Activated T-cell treated with anti-CD3 and anti-CD28 coated beads, Interleukin-2, amount 50 U/mL, for 4 hours (primary cell): ENCODE results near the gene FAM13A. TPM values are rescaled to one million over a fixed set of nuclear protein-coding genes. Genes with fewer than 3 reads are reported as not detected.
"Not testable (repeated sequence)": the region's sequence is repeated elsewhere in the genome, so short reads cannot be mapped to it uniquely, and the experiment has no call there.

ENCODE experiments used
- ATAC-seq, 2 donors: fragments of 200-7000 bp; cut with Tn5 transposase; one replicate each; pipeline ENCODE4 v1.10.0; 2021
- DNase-seq: peaks from one replicate; pipeline ENCODE4 v3.0.0-alpha.2; 2020
- H3K27me3 Mint-ChIP-seq: one replicate; pipeline ENCODE4 v1.8.0; 2021; ENCODE audit warnings: low read depth, mixed read lengths
- H3K36me3 Mint-ChIP-seq: one replicate; pipeline ENCODE4 v1.8.0; 2022; ENCODE audit warnings: mixed read lengths; ENCODE audit not compliant: insufficient read depth
- H3K4me1 Mint-ChIP-seq: one replicate; pipeline ENCODE4 v1.8.0; 2021; ENCODE audit warnings: low read depth, mixed read lengths
- H3K4me3 Mint-ChIP-seq: one replicate; pipeline ENCODE4 v1.8.0; 2021; ENCODE audit warnings: mild to moderate bottlenecking, moderate library complexity, mixed read lengths
- H3K9me3 Mint-ChIP-seq: one replicate; pipeline ENCODE4 v1.8.0; 2021; ENCODE audit warnings: mixed read lengths
- total RNA-seq, 3 donors: library from RNA; stranded (reverse); gene quantifications; one replicate each; pipeline ENCODE4 v1.2.1, GENCODE V29; 2021

FAM13A gene
- total RNA-seq, 3 donors from 2014 or later: 0.38 to 0.86 (median 0.63) TPM

DNA sequence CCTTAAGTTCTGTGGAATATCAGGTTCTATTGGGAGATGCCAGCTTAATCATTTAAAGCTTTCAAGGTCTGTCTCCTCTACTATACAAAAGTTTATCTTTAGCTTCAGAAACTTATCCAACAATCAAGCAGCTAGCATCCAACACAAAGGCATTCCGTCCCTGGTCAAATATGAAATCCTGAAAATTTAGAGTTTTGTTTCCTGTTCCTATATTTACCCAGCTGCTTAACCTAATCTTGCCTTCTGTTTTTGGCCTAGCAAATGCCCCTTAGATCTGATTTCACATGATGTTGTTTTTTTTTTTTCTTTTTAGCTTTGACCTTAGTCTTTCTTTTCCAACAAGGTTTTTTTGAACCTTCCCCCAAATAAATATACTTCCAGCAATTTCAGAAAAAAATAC lies 33.8 kb downstream of the FAM13A start:
- Mint-ChIP-seq H3K4me1 (peaks cover 2% of the 10 kb centered on the region), H3K4me3 (no peak overlapping the region), H3K36me3 (no peaks in the 10 kb centered on the region), H3K9me3 (no peaks in the 10 kb centered on the region), H3K27me3 (peaks cover 2% of the 10 kb centered on the region)
- DNase-seq (no peak), ATAC-seq (no peak)

- Mint-ChIP-seq H3K9me3 (no peaks in the 10 kb centered on the region), H3K36me3 (no peaks in the 10 kb centered on the region), H3K27me3 (peaks cover under 1% of the 10 kb centered on the region), H3K4me3 (no peak overlapping the region), H3K4me1 (peaks cover 2% of the 10 kb centered on the region)
- DNase-seq (no peak), ATAC-seq (no peak)
These were observed 34.4 kb downstream of the FAM13A start for GRCh38 chr4:89022426-89023128.

GRCh38 chr4:89021684-89022083 lies 35.3 kb downstream of the FAM13A start:
- ATAC-seq: no peak
- no peaks in the 10 kb centered on the region for H3K27me3 Mint-ChIP-seq
- peaks cover 2% of the 10 kb centered on the region for H3K4me1 Mint-ChIP-seq
- no peaks in the 10 kb centered on the region for H3K36me3 Mint-ChIP-seq
- H3K4me3 Mint-ChIP-seq: no peak overlapping the region
- no peaks in the 10 kb centered on the region for H3K9me3 Mint-ChIP-seq
- DNase-seq: no peak

GRCh38 chr4:89021062-89021461 lies 35.9 kb downstream of the FAM13A start:
- H3K9me3 Mint-ChIP-seq: no peaks in the 10 kb centered on the region
- H3K4me3 Mint-ChIP-seq: no peak overlapping the region
- ATAC-seq (no peak), DNase-seq (no peak)
- no peaks in the 10 kb centered on the region for H3K4me1 Mint-ChIP-seq
- no peaks in the 10 kb centered on the region for H3K36me3 Mint-ChIP-seq
- no peaks in the 10 kb centered on the region for H3K27me3 Mint-ChIP-seq

DNA sequence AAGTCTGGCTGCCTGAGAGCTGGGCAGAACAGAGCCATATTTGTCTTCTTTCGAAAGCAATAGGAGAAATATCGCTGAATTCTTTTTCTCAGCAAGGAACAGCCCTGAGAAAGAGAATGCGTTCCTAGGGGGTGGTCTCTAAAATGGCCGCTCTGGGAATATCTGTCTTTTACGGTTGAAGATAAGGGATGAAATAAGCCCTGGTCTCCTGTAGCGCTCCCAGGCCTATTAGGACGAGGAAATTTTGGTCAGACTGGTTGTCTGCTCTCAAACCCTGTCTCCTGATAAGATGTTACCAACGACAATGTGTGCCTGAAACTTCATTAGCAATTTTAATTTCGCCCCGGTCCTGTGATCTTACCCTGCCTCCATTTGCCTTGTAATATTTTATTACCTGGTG lies 42.1 kb downstream of the FAM13A start:
- H3K36me3 Mint-ChIP-seq, H3K4me3 Mint-ChIP-seq, H3K27me3 Mint-ChIP-seq, ATAC-seq, DNase-seq, H3K4me1 Mint-ChIP-seq, H3K9me3 Mint-ChIP-seq: not testable (repeated sequence)

DNA sequence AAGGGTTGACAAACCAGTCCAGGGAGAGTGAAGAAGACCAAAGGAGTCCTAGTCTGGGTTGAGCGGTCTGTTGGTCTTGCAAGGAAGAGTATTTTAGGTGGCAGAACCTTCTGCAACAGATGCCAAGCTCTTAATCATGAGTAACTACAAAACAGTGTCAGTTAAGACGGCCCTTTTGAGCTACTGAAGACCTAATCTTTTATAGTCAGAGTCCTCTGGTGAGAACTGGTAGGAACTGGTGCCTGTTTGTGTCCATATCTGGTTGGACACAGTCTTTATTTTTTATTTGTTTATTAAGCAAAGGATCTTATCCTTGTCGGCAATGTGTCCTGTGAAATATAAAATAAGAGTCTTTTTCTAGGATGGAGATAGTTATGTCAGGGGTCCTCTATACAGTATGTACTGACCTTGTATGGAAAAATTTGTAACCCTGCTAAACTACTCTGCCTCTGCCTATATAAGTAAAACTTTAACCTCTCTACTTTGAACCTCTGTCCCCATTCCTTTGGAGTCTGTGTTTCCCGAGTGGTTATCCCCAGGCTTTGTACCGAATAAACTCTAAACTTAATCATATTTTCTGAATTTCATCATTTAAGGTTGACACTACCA lies 47.1 kb downstream of the FAM13A start:
- peaks cover 10% of the 10 kb centered on the region for H3K9me3 Mint-ChIP-seq
- no peak for DNase-seq
- H3K4me3 Mint-ChIP-seq: no peak overlapping the region
- no peak for ATAC-seq
- H3K4me1 Mint-ChIP-seq: no peaks in the 10 kb centered on the region
- no peaks in the 10 kb centered on the region for H3K27me3 Mint-ChIP-seq
- no peaks in the 10 kb centered on the region for H3K36me3 Mint-ChIP-seq

- Mint-ChIP-seq H3K36me3 (no peaks in the 10 kb centered on the region), H3K9me3 (peaks cover 6% of the 10 kb centered on the region), H3K4me3 (no peak overlapping the region), H3K27me3 (no peaks in the 10 kb centered on the region), H3K4me1 (no peaks in the 10 kb centered on the region)
- no peak for ATAC-seq
- no peak for DNase-seq
These were observed 47.9 kb downstream of the FAM13A start for GRCh38 chr4:89009115-89009514.

DNA sequence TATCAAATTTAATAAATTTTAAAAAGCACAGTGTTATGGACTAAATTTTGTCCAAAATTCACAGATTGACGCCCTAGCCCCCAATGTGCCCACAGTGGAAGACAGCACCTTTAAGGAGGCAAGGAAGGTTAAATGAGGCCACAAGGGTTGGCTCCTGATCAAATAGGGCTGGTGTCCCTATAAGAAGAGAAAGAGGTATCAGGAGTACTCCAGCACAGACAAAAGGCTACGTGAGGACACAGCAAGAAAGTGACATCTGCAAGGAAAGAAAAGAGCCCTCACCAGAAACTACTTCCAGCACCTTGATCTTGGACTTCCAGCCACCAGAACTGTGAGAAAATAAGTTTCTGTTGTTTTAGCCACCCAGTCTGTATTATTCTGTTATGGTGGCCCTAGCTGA lies 48.8 kb downstream of the FAM13A start:
- Mint-ChIP-seq H3K4me1 (no peaks in the 10 kb centered on the region), H3K9me3 (peaks cover 6% of the 10 kb centered on the region), H3K27me3 (no peaks in the 10 kb centered on the region), H3K36me3 (no peaks in the 10 kb centered on the region), H3K4me3 (no peak overlapping the region)
- DNase-seq (no peak), ATAC-seq (no peak)

- H3K27me3 Mint-ChIP-seq: no peaks in the 10 kb centered on the region
- no peaks in the 10 kb centered on the region for H3K4me1 Mint-ChIP-seq
- ATAC-seq (no peak), DNase-seq (no peak)
- no peak overlapping the region for H3K4me3 Mint-ChIP-seq
- H3K36me3 Mint-ChIP-seq: no peaks in the 10 kb centered on the region
- H3K9me3 Mint-ChIP-seq: peaks cover 6% of the 10 kb centered on the region
These were observed 49.5 kb downstream of the FAM13A start for GRCh38 chr4:89007338-89007939.

GRCh38 chr4:89006307-89006706 lies 50.7 kb downstream of the FAM13A start:
- H3K36me3 Mint-ChIP-seq: no peaks in the 10 kb centered on the region
- no peak overlapping the region for H3K4me3 Mint-ChIP-seq
- peaks cover 6% of the 10 kb centered on the region for H3K9me3 Mint-ChIP-seq
- no peaks in the 10 kb centered on the region for H3K4me1 Mint-ChIP-seq
- ATAC-seq (no peak), DNase-seq (no peak)
- no peaks in the 10 kb centered on the region for H3K27me3 Mint-ChIP-seq

DNA sequence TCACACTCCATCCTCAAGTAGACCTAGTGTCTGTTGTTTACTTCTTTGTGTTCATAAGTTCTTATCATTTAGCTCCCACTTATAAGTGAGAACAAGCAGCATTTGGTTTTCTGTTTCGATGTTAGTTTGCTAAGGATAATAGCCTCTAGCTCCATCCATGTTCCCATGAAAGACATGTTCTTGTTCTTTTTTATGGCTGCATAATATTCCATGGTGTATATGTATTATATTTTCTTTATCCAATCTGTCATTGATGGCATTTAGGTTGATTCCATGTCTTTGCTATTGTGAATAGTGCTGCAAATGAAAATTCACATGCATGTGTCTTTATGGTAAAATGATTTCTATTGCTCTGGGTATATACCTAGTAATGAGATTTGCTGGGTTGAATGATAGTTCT lies 51.9 kb downstream of the FAM13A start:
- H3K4me3 Mint-ChIP-seq, H3K4me1 Mint-ChIP-seq, H3K27me3 Mint-ChIP-seq, ATAC-seq, H3K9me3 Mint-ChIP-seq, H3K36me3 Mint-ChIP-seq, DNase-seq: not testable (repeated sequence)

- DNase-seq: no peak
- Mint-ChIP-seq H3K4me3 (no peak overlapping the region), H3K4me1 (peaks cover 5% of the 10 kb centered on the region), H3K9me3 (peaks cover 6% of the 10 kb centered on the region), H3K36me3 (no peaks in the 10 kb centered on the region), H3K27me3 (no peaks in the 10 kb centered on the region)
- ATAC-seq: no peak
These were observed 55.1 kb downstream of the FAM13A start for GRCh38 chr4:89001647-89002445.

DNA sequence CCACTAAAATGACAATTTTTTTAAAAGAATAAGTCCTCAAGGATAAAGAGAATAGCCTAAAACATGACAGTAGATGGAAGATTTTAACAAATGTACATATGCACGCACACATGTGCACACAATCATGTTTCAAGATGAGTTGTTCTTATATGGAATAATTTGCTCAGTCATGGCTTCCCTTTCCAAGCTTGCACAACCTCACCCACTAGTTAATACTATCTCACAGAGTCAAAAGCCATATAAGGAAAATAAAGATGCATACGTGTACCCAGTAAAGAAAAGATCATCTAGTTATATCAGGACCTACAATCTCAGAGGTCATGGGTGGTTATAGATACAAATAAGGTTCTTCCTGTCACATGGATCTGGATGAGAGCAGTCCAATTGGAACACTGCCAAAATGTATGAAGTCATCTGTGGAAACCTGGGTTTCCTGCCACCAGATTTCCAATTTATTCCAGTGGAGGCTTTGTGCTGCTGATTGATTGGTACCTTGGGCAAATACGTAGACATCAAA lies 56.1 kb downstream of the FAM13A start:
- Mint-ChIP-seq H3K4me3 (no peak overlapping the region), H3K4me1 (peaks cover 5% of the 10 kb centered on the region), H3K9me3 (peaks cover 6% of the 10 kb centered on the region), H3K27me3 (no peaks in the 10 kb centered on the region), H3K36me3 (no peaks in the 10 kb centered on the region)
- DNase-seq: no peak
- no peak for ATAC-seq

- Mint-ChIP-seq H3K9me3 (peaks cover 5% of the 10 kb centered on the region), H3K27me3 (no peaks in the 10 kb centered on the region), H3K4me3 (no peak overlapping the region), H3K36me3 (no peaks in the 10 kb centered on the region), H3K4me1 (peaks cover 5% of the 10 kb centered on the region)
- ATAC-seq: no peak
- DNase-seq: no peak
These were observed 56.6 kb downstream of the FAM13A start for GRCh38 chr4:89000382-89000781.
